Tibial nerve (tissue), 4 donors: ENCODE data around the gene MAP3K7CL. TPM values are rescaled to one million over a fixed set of nuclear protein-coding genes. Genes with fewer than 3 reads are reported as not detected.

Experiments
- DNase-seq, 2 donors: peaks; one replicate each; pipeline ENCODE4 v3.0.0-alpha.2; 2019; ENCODE audit warnings: low spot score in 2 of 2
- H3K27ac ChIP-seq, 4 donors: fragments of 200-600 bp; sonication (generic) in 3 of 4; one replicate each; pipeline ENCODE4 v1.5.1; 2017 to 2019; ENCODE audit warnings: mild to moderate bottlenecking in 1 of 4
- H3K27me3 ChIP-seq, 2 donors: fragments of 200-600 bp; sonication (generic) in 1 of 2; one replicate each; pipeline versions ENCODE4 v1.5.1 to v1.6.0; 2017 to 2019
- H3K36me3 ChIP-seq, 3 donors: fragments of 200-600 bp; sonication (generic); one replicate each; pipeline ENCODE4 v1.5.1; 2018 to 2019
- H3K4me1 ChIP-seq, 4 donors: fragments of 200-600 bp; sonication (generic) in 3 of 4; one replicate each; pipeline ENCODE4 v1.5.1; 2017 to 2019
- H3K4me3 ChIP-seq, 4 donors: fragments of 200-600 bp; sonication (generic) in 3 of 4; one replicate each; pipeline ENCODE4 v1.5.1; 2017 to 2019; ENCODE audit warnings: mild to moderate bottlenecking in 1 of 4, moderate library complexity in 1 of 4
- H3K9me3 ChIP-seq, 4 donors: fragments of 200-600 bp; sonication (generic) in 3 of 4; one replicate each; pipeline ENCODE4 v1.5.1; 2017 to 2019
- CTCF ChIP-seq, 5 experiments: fragments of 200-600 bp in 3 of 5; fragments of 450-650 bp in 2 of 5; sonication (generic) in 3 of 5; IDR thresholded peaks; one replicate each; pipeline ENCODE4 v1.5.1; 2016 to 2019; ENCODE audit warnings: antibody characterized with exemption in 5 of 5, mild to moderate bottlenecking in 3 of 5, moderate library complexity in 2 of 5
- EP300 ChIP-seq, 2 donors: sonication (generic); formaldehyde crosslinking; IDR thresholded peaks; one replicate each; pipeline ENCODE4 v1.6.1; 2017; ENCODE audit warnings: antibody characterized with exemption in 2 of 2, mild to moderate bottlenecking in 1 of 2
- POLR2A ChIP-seq, 2 donors: fragments of 450-650 bp; IDR thresholded peaks; one replicate each; pipeline ENCODE4 v1.6.1; 2017; ENCODE audit warnings: antibody characterized with exemption in 2 of 2, mild to moderate bottlenecking in 2 of 2, moderate library complexity in 2 of 2
- WGBS, 2 donors: methylation state at CpG; one replicate each; pipeline ENCODE4 v1.1.5; 2018; 5-methylcytosine and 5-hydroxymethylcytosine counted together
- total RNA-seq, 4 donors: library from RNA; depleted of rRNA; stranded (reverse); fragments of >200 nt; gene quantifications; one replicate each; pipeline ENCODE4 v1.1.0, GENCODE V29; 2016

The MAP3K7CL gene
- total RNA-seq, 4 donors from 2014 or later: 2.8 to 9.2 (median 5.4) TPM

GRCh38 chr21:29144736-29145353 is 14.4 kb downstream of the MAP3K7CL start:
- H3K27ac ChIP-seq: peak overlapping the region in 2 of 4 donors; percentile 71 to 85
- no peaks in the 10 kb centered on the region for H3K36me3 ChIP-seq
- WGBS, 2 donors: 44% methylated on average over 2 of the region's 2 CpGs
- DNase-seq: no peak
- no peak overlapping the region for H3K4me3 ChIP-seq
- TF ChIP-seq EP300 (IDR thresholded peaks at IDR 0.05) (no peak), POLR2A (IDR thresholded peaks at IDR 0.05) (no peak), CTCF (IDR thresholded peaks at IDR 0.05) (no peak)
- H3K9me3 ChIP-seq: no peaks in the 10 kb centered on the region
- H3K4me1 ChIP-seq: peaks cover 0 to 41% (median 14%) of the 10 kb centered on the region in 4 donors
- H3K27me3 ChIP-seq: no peaks in the 10 kb centered on the region

- H3K36me3 ChIP-seq: no peaks in the 10 kb centered on the region
- H3K27me3 ChIP-seq: no peaks in the 10 kb centered on the region
- WGBS, 2 donors: 11 to 17% methylated on average over 5 of the region's 5 CpGs
- TF ChIP-seq EP300 (IDR thresholded peaks at IDR 0.05) (peak in 1 of 2 donors; percentile 59), CTCF (IDR thresholded peaks at IDR 0.05) (no peak)
- H3K4me3 ChIP-seq: no peak overlapping the region
- no peaks in the 10 kb centered on the region for H3K9me3 ChIP-seq
- peaks cover 0 to 41% (median 14%) of the 10 kb centered on the region in 4 donors for H3K4me1 ChIP-seq
- peak overlapping the region in 2 of 4 donors; percentile 71 to 85 for H3K27ac ChIP-seq
- DNase-seq: no peak
These were observed 14.9 kb downstream of the MAP3K7CL start for GRCh38 chr21:29145354-29145782.

GRCh38 chr21:29145852-29146453 is 15.5 kb downstream of the MAP3K7CL start:
- H3K36me3 ChIP-seq: no peaks in the 10 kb centered on the region
- H3K4me1 ChIP-seq: peaks cover 0 to 41% (median 14%) of the 10 kb centered on the region in 4 donors
- WGBS, 2 donors: 66 to 73% methylated on average over 7 of the region's 7 CpGs
- H3K27me3 ChIP-seq: no peaks in the 10 kb centered on the region
- peak in 1 of 2 donors; percentile 28 for TF ChIP-seq EP300 (IDR thresholded peaks at IDR 0.05)
- TF ChIP-seq POLR2A (IDR thresholded peaks at IDR 0.05): no peak
- no peak overlapping the region for H3K4me3 ChIP-seq
- H3K9me3 ChIP-seq: no peaks in the 10 kb centered on the region
- H3K27ac ChIP-seq: peak overlapping the region in 2 of 4 donors; percentile 71 to 85
- no peak for DNase-seq

GRCh38 chr21:29146726-29147125 is 16.3 kb downstream of the MAP3K7CL start:
- no peak for DNase-seq
- WGBS, 2 donors: 51 to 57% methylated on average over 1 of the region's 1 CpG
- no peaks in the 10 kb centered on the region for H3K27me3 ChIP-seq
- peaks cover 0 to 41% (median 14%) of the 10 kb centered on the region in 4 donors for H3K4me1 ChIP-seq
- no peaks in the 10 kb centered on the region for H3K9me3 ChIP-seq
- no peak overlapping the region for H3K4me3 ChIP-seq
- peak overlapping the region in 1 of 4 donors; percentile 85 for H3K27ac ChIP-seq
- TF ChIP-seq CTCF (IDR thresholded peaks at IDR 0.05) (no peak), POLR2A (IDR thresholded peaks at IDR 0.05) (no peak), EP300 (IDR thresholded peaks at IDR 0.05) (no peak)
- no peaks in the 10 kb centered on the region for H3K36me3 ChIP-seq

GRCh38 chr21:29148530-29148929 is 18.1 kb downstream of the MAP3K7CL start:
- no peaks in the 10 kb centered on the region for H3K9me3 ChIP-seq
- no peak overlapping the region for H3K4me3 ChIP-seq
- WGBS, 2 donors: 64 to 76% methylated on average over 5 of the region's 5 CpGs
- DNase-seq: no peak
- H3K4me1 ChIP-seq: peaks cover 0 to 41% (median 14%) of the 10 kb centered on the region in 4 donors
- TF ChIP-seq EP300 (IDR thresholded peaks at IDR 0.05): no peak
- no peak for TF ChIP-seq POLR2A (IDR thresholded peaks at IDR 0.05)
- no peak for TF ChIP-seq CTCF (IDR thresholded peaks at IDR 0.05)
- no peaks in the 10 kb centered on the region for H3K36me3 ChIP-seq
- no peaks in the 10 kb centered on the region for H3K27me3 ChIP-seq
- H3K27ac ChIP-seq: no peak overlapping the region
